NB4 (cell line): ENCODE data around the gene CDH4.

Source experiments
- DNase-seq: peaks from one replicate; pipeline ENCODE4 v3.0.0; 2010; ENCODE audit warnings: low read depth
- H3K4me3 ChIP-seq: one replicate; pipeline ENCODE4 v1.5.1; 2011; ENCODE audit warnings: mild to moderate bottlenecking, low read depth, low read length, moderate library complexity
- CTCF ChIP-seq: IDR thresholded peaks from one replicate; pipeline ENCODE4 v1.5.1; 2012; ENCODE audit warnings: low read depth, low read length
- MAX ChIP-seq: IDR thresholded peaks from 2 replicates; pipeline ENCODE4 v1.6.1; 2011; ENCODE audit warnings: low read depth, low read length
- MYC ChIP-seq: IDR thresholded peaks from 2 replicates; pipeline ENCODE4 v1.6.1; 2011; ENCODE audit warnings: low read depth, low read length
- POLR2A ChIP-seq: IDR thresholded peaks from 2 replicates; pipeline ENCODE4 v1.6.1; 2011; ENCODE audit warnings: mild to moderate bottlenecking; ENCODE audit not compliant: insufficient read length; ENCODE audit errors: extremely low read depth

Gene CDH4

GRCh38 chr20:61674121-61674520 lies 422.1 kb downstream of the CDH4 start:
- DNase-seq: no peak
- TF ChIP-seq MYC (no peak), POLR2A (no peak), MAX (no peak), CTCF (no peak)
- no peak overlapping the region for H3K4me3 ChIP-seq

GRCh38 chr20:61674688-61675087 lies 422.6 kb downstream of the CDH4 start:
- DNase-seq: no peak
- TF ChIP-seq CTCF: no peak
- TF ChIP-seq MYC: no peak
- TF ChIP-seq POLR2A: no peak
- TF ChIP-seq MAX: no peak

GRCh38 chr20:61677928-61678327 lies 425.9 kb downstream of the CDH4 start:
- TF ChIP-seq POLR2A: no peak
- TF ChIP-seq CTCF: no peak
- TF ChIP-seq MAX: no peak
- TF ChIP-seq MYC: no peak
- H3K4me3 ChIP-seq: no peak overlapping the region
- DNase-seq: no peak

More at GRCh38 chr20:61674688-61675087, 422.6 kb downstream of the CDH4 start:
- H3K4me3 ChIP-seq: no peak overlapping the region

GRCh38 chr20:61678437-61678836 lies 426.4 kb downstream of the CDH4 start:
- DNase-seq: no peak
- H3K4me3 ChIP-seq: no peak overlapping the region
- TF ChIP-seq CTCF (no peak), MAX (no peak), MYC (no peak)

GRCh38 chr20:61679473-61679872 lies 427.4 kb downstream of the CDH4 start:
- H3K4me3 ChIP-seq: no peak overlapping the region
- TF ChIP-seq CTCF (no peak), MYC (no peak), POLR2A (no peak), MAX (no peak)
- no peak for DNase-seq

GRCh38 chr20:61680096-61680495 lies 428.0 kb downstream of the CDH4 start:
- no peak overlapping the region for H3K4me3 ChIP-seq
- DNase-seq: no peak
- no peak for TF ChIP-seq POLR2A
- TF ChIP-seq MAX: no peak
- TF ChIP-seq CTCF: no peak
- no peak for TF ChIP-seq MYC
